Stimulated activated CD4-positive, alpha-beta T cell treated with anti-CD3 and anti-CD28 coated beads, TNF-alpha, amount 100 ng/mL, for 1 hour (primary cell): ENCODE results near the gene LRRC56.
A peak's percentile ranks its signal among the peaks of the same experiment; 100 is the strongest.

Experiments
- DNase-seq, 3 donors: peaks; one replicate each; pipeline ENCODE4 v3.0.0-alpha.2; 2020; ENCODE audit warnings: low read depth in 3 of 3, low spot score in 1 of 3

The LRRC56 gene, protein sequence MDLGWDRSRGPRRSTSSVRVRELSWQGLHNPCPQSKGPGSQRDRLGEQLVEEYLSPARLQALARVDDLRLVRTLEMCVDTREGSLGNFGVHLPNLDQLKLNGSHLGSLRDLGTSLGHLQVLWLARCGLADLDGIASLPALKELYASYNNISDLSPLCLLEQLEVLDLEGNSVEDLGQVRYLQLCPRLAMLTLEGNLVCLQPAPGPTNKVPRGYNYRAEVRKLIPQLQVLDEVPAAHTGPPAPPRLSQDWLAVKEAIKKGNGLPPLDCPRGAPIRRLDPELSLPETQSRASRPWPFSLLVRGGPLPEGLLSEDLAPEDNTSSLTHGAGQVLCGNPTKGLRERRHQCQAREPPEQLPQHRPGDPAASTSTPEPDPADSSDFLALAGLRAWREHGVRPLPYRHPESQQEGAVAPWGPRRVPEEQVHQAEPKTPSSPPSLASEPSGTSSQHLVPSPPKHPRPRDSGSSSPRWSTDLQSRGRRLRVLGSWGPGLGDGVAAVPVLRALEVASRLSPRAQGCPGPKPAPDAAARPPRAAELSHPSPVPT

DNA sequence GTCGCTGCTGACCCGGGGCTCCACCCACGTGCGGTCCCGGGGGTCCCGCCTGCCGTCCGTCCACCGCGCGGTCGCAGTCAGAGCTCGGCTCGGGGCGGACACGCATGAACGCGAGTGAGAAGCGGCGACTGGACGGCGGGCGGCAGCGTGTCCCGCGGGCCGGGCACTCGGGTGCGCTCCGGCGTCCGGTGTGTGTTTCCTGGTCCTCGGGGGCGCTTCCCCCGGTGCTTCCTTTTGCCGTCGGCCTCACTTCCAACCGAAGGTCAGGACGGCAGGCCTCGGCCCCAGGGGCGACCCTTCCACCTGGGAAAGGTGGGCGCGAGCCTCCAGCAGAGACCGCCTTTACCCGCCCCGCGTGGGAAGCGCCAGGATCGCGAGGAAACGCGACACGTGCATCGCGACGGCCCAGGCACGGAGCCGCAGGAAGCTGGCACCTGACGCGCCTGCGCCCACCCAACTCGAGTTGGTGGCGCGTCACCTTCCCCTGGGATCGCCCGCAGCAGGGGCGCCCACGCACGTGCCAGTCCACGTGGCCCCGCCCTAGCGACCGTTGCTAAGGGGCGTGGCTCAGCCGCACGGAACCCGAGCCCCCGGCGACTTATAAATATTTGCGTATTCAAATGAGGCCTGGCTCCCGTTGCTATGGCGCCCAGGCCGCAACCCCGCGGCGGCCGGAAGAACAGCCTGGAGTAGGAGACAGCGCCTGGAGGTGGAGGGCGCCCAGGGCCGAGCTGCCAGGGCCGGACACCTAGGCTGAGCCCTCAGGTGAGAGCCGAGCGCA is at the start of gene LRRC56:
Gene LRRC56, plus strand, starts transcription at position 687 of the 781 bp plus-strand sequence. CDS start 3,158 bp downstream, outside the sequence.
- DNase-seq = peak; percentile 64 to 91 (median 79)

DNA sequence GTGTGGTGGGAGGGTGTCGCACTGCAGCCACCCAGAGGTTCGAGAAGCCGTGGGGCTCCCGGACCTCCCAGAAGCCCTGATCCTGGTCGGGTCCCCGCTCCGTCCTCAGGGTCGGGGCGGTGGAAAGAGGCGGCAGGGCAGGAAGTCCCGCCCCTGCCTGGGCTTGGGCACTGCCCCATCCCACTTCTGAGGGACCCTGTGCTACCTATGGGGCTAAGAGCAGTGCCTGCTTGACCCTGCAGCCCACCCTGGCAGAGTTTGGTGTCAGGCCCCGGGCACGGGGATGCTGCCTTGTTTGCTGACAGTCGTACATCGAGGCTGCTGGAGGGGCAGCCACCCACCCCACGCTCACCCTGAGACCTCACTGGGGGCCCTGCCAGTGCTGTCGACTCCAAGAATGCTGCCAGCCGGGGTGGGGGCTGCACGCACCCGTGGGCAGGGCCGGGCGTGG is 49.7 kb upstream of the LRRC56 start:
- DNase-seq = no peak

DNA sequence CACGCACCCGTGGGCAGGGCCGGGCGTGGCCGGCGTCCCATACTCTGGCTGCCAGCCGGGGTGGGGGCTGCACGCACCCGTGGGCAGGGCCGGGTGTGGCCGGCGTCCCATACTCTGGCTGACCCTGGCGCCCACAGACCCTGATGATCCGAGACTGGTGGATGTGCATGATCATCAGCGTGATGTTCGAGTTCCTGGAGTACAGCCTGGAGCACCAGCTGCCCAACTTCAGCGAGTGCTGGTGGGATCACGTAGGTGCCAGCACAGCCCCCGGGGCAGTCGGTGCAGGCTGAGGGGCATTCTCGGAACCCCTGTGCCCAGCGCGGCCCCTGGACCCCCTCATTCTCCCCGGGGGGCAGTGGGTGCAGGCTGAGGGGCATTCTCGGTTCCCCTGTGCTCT is 49.3 kb upstream of the LRRC56 start:
- no peak for DNase-seq

DNA sequence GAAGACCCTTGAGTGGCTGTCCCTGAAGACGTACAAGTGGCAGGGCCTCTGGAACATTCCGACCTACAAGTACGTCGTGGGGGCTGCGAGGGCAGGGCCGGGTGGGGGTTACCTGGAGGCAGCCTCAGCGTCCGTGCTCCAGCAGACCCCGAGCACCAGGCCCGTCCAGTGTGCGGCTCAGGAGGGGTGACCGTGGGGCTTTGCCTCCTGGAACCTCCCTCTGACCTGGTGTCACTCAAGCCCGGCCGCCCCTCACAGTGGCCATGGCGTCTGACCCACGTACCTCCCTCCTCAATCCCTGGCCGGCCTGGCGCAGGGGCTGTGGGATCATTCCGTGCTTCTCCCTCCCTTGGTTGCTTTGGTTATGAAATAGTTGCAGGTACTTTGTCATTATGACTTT is 48.7 kb upstream of the LRRC56 start:
- no peak for DNase-seq

DNA sequence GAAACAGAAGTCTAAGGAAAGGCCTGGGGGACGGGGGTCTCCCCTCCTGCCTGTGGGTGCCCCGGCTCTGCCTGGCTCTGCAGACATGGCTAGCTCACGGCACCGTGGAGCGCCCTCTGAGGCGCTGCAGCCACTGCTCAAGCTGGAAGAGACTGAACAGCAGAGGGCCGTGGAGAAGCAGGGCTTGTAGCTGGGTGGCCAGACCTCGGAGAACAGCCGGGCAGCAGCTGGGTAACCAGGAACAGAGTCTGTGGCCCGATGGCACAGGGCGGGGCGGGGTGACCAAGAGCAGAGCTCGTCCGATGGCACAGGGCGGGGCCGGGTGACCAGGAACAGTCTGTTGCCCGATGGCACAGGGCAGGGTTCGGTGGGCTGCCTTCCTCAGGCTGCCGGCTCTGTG is 48.3 kb upstream of the LRRC56 start:
- no peak for DNase-seq

DNA sequence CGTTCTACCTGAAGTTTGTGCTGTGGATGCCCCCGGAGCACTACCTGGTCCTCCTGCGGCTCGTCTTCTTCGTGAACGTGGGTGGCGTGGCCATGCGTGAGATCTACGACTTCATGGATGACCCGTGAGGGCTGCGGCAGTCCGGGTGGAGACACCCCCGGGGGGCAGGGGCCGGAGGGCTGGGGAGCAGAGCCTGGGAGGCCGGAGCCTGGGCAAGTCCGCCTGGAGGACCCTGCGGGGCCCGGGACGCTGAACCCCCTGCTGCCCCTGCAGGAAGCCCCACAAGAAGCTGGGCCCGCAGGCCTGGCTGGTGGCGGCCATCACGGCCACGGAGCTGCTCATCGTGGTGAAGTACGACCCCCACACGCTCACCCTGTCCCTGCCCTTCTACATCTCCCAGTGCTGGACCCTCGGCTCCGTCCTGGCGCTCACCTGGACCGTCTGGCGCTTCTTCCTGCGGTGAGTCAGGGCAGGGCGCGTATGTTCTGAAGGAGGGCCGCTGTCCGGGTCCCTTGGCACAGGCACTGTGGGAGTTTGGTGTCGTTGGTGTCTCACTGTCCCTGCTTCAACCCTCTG is 47.6 kb upstream of the LRRC56 start:
- DNase-seq = no peak

DNA sequence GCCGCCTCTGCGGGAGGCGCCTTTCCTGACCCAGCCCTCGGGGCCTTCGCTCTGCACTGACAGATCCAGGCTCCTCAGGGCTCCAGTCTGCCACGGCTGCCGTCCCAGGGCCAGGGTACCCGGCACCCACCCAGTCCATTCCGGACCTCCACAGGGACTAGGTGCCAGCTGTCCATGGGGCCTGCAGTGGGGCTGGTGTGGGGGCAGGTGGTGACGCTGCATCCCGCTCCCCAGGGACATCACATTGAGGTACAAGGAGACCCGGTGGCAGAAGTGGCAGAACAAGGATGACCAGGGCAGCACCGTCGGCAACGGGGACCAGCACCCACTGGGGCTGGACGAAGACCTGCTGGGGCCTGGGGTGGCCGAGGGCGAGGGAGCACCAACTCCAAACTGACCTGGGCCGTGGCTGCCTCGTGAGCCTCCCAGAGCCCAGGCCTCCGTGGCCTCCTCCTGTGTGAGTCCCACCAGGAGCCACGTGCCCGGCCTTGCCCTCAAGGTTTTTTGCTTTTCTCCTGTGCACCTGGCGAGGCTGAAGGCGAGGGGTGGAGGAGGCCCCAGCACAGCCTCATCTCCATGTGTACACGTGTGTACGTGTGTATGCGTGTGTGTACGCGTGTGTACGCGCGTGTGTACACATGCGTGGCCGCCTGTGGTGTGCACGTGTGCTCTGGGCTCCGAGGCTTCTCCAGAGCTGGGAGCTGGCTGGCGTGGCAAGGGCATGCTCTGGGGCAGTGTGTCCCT is 47.0 kb upstream of the LRRC56 start:
- DNase-seq = no peak

DNA sequence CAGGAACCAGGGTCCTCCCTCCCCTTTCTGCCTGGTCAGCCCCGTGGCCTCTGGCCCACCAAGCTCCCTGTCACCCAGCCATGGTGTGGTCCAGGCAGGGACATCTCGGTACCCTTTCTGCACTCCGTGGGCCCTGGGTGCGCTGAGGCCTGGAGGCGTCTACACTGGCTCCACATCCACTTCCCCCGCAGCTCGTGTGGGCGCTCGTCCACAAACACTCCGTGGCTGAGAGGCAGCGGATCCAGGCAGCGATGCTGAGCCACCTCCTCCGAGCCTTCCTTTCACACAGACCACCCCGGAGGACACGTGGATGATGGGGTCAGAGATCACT is 46.4 kb upstream of the LRRC56 start:
- DNase-seq = no peak

DNA sequence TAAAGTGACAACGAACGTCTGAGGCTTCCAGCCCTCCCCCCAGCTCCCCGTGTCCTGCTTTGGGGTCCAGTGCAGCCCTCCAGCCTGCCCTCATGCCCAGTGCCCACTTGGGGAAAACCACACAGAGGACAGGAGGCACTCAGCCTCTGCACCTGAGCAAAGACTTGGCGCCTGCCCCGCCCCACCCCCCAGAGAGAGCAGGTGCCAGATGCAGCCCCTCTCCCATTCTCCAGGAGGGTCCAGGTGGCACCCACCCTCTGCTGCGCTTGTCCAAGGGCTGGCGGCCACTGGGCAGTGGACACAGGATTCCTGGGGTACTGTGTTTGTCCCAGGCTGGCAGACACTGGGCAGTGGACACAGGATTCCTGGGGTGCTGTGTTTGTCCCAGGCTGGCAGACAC is 46.0 kb upstream of the LRRC56 start:
- DNase-seq = no peak

DNA sequence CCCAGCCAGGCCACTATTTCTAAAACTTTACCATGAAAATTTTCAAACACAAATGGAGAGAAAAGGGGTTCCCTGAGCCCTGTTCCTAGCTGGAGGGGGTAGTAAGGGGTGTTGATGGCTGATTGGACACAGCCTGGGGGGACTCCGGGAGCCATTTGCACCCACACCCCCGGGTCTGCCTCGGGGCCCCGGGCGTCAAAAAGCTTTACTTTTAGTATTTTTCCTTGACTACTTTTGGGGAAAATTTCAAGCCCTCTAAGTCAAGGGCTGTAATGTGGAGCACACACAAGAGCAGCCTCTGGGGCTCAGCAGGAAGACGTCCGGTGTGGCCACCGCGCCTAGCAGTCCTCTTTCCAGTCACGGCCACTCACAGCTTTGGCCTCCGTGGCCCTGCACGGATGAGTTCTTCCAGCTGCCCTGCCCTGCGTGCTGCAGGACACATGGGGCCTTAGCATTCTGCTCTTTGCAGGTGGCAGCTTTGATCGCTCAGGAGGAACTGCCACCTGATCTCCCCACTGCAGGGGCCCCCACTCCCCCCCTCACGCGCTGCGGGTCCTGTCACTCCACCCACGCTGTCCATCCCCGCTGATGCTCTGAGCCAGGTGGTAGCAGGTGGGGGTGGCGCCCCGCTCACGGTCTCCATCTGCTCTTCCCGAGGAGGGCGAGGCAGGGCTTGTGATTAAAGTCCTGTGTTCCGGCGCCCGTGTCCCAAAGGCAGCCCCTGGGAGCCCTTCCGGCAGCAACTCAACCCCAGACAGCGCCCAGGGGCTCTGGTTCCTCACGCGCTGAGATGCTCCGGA is 44.7 kb upstream of the LRRC56 start:
- no peak for DNase-seq

DNA sequence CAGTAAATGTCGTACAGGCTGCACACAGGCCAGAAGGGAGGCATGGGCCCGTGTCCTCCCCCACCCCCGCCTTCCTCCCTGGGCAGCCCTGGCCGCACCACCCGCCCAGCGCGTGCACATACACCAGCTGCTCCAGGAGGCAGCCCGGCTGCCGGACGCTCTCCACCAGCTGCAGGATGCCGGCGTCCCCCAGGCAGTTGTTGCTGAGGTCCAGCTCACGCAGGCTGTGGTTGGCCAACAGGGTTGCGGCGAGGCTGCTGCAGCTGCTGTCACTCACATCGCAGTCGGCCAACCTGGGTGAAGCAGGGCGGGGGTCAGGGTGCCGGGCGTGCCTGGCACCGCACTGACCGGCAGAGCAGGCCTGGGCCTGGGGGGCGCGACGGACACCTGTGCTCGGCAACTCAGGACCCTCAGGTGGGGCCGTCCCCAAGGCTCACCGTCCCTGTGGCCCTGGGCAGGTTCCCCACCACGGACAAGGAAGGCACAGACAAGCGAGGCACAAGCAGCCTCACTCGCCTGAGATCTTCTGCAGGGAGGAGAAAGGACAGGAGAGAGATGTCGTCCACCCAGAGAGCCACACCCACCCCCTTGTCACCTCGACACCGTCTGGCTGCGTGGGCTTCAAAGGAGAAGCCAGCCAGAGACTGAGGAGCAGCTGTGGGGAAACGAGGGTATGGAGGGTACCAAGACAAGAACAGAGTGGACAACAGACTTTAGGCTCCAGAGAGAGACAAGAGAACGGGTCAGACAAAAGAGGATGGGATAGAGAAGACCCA is 42.4 kb upstream of the LRRC56 start:
- DNase-seq = no peak

DNA sequence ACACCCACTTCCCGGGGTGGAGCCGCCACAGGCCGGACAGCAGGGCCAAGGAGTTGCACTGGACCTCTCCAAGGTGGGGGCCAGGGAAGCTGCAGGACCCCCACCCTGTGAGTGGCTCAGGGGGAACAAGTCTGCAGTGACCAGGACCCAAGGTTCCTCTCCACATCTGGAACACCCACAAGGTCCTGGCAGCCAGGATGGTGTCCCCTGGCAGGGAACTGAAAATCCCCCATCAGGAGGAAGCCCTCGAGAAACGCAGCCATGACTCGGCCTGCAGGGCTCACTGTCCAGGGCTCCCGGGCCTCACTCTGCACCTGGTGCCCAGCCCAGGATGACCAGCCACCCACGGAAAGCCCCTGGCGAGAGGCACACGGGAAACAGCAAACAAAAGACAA is 41.8 kb upstream of the LRRC56 start:
- DNase-seq = no peak

DNA sequence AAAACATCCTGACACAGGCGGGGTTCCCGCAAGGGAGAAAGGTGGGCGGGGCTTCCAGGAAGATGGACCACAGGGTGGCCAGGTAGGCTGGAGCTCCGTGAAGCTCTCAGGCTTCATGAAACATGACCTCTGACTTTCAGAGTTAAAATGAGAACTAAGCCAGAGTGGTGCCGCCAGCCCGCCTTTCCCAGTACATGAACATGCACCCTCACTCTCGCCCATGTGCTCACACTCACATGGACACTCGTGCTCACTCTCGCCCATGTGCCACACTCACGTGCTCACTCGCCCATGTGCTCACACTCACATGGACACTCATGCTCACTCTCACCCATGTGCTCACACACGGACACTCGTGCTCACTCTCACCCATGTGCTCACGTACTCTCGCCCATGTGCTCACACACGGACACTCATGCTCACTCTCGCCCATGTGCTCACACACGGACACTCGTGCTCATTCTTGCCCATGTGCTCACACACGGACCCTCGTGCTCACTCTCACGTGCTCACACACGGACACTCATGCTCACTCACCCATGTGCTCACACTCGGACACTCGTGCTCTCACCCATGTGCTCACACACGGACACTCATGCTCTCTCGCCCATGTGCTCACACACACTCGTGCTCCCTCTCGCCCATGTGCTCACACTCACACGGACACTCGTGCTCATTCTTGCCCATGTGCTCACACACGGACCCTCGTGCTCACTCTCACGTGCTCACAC is 40.3 kb upstream of the LRRC56 start:
- no peak for DNase-seq

DNA sequence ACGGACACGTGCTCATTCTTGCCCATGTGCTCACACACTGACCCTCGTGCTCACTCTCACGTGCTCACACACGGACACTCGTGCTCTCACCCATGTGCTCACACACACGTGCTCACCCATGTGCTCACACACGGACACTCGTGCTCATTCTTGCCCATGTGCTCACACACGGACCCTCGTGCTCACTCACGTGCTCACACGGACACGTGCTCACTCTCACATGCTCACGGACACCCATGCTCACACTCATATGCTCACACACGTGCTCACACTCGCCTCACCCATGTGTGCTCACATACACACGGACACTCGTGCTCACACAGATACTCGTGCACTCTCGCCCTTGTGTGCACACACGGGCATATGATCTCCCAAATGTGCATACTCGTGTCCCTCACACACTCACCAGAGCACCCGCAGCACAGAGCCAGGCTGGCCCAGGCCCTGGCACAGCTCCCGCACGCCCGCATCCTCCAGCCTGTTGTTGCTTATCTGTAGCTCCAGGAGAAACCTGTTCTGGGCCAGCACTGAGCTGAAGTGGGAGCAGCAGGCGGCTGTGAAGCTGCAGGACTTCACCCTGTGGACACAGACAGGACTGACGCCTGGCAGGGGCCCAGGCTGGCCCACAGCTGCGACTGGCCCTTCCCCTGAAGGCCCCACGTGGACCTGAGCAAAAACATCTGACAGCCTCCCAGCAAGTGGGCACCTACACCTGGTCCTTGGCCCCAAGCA is 39.6 kb upstream of the LRRC56 start:
- no peak for DNase-seq

DNA sequence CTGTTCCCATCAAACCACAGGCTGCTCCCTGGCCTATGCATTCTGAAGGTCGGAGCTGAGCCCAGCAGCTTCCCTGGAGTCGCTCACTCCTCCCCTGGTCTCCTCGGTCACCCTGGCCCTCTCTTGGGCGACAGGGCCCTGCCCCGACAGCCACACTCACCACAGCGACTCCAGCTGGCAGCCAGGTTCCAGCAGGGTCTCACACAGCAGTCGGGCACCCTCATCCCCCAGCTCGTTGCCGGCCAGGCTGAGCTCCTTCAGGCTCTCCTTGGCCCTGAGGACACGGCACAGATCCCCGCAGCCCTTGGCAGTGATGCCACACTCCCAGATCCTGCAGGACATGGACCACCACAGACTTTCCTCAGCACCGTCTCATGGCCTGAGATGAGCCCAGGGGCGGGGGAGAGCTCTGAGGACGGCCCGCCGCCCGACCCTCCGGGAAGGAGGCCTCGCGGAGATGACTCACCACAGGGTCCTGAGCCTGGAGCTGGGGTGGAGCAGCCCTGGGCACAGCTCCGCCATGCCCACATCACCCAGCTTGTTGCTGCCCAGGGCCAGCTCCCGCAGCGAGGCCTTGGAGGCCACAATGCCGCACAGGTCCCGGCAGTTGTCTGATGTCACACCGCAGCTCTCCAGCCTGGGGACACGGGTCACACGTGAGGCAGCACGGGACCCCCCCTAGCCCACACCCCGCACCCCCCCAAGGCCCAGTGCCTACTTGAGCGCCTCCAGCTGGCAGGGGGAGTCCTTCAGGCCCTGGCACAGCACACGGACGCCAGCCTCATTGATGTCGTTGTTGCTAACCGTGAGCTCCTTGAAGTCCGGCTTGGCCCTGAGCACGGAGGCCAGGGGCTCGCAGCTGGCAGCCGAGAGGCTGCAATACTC is 38.8 kb upstream of the LRRC56 start:
- DNase-seq = no peak

DNA sequence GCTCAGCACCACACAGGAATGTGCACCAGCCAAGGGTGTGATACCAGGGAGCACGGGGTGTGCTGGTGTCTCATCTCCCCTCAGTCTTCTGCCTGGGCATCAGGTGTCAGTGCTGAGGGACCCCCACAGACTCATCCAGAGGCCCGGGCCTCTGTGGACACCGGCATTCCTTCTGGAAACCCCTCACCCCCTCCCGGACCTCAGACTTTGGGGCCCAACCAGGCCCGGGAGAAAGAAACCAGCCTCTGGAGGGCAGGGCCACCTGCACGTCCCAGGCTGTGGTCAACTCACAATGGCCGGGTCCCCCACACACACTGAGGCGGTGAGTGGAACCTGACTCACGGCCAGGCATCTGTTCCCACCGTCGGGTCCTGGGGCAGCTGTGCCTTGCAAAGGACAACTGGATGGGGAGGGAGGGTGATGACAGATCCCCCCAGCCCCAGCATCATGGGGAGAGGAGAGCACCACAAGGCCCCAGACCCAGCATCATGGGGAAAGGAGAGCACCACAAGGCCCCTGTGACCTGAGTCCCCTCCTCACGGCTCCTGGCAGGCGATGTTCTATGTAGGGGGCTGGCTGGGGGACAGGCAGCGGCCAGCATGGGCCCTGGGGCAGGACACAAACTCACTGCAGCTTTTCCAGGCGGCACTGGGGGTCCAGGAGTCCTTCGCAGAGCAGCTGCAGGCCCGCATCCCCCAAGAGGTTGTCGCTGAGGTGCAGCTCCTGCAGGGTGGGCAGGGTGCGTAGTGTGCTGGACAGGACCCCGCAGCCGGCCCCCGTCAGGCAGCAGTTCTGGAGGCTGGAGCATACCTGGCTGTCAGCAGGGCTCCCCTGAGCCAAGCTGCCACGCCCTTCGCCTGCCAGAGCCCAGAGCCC is 37.9 kb upstream of the LRRC56 start:
- DNase-seq = no peak
